IMR-90 (cell line): Measurements from ENCODE around the gene TDRD1. TPM values are rescaled to one million over a fixed set of nuclear protein-coding genes. Genes with fewer than 3 reads are reported as not detected.

ENCODE experiments used
- ATAC-seq: fragments of 200-7000 bp; cut with Tn5 transposase; 2 replicates; pipeline ENCODE4 v1.9.1; 2020; ENCODE audit warnings: low read depth, mild to moderate bottlenecking, moderate library complexity
- BruUV-seq: library from RNA; stranded (reverse); fragments of 400-500 nt; replicated peaks from 2 replicates; lab custom pipeline; 2021; lab: Mats Ljungman, UMichigan
- CTCF ChIA-PET: fragments of 300-600 bp; formaldehyde crosslinking; extraction: SDS; loops from one replicate; lab custom pipeline; 2021; ENCODE audit warnings: antibody characterized with exemption; lab: Yijun Ruan, JAX
- POLR2A ChIA-PET: fragments of 300-600 bp; sonication (Branson Sonifier 250); formaldehyde crosslinking; loops from one replicate; lab custom pipeline; 2022; ENCODE audit warnings: antibody characterized with exemption; ENCODE audit not compliant: unreplicated experiment; lab: Charles Lee
- DNase-seq: peaks from one replicate; pipeline ENCODE4 v3.0.0; 2013
- H2AFZ ChIP-seq: replicated peaks from 2 replicates; pipeline ENCODE3; 2013; ENCODE audit warnings: low read length, mild to moderate bottlenecking; ENCODE audit not compliant: poor library complexity
- H2AK5ac ChIP-seq: 2 replicates; pipeline ENCODE4 v1.6.1; 2013; ENCODE audit warnings: low read depth, low read length, inconsistent platforms
- H2AK9ac ChIP-seq: replicated peaks from 2 replicates; pipeline ENCODE3; 2013; ENCODE audit warnings: mild to moderate bottlenecking, low read depth, low read length, moderate library complexity; ENCODE audit not compliant: poor library complexity
- H2BK120ac ChIP-seq: 2 replicates; pipeline ENCODE4 v1.6.1; 2013; ENCODE audit warnings: low read depth, low read length, inconsistent platforms
- H2BK15ac ChIP-seq: 3 replicates; pipeline ENCODE4 v1.6.1; 2013; ENCODE audit warnings: low read depth, low read length, inconsistent platforms
- H2BK20ac ChIP-seq: 2 replicates; pipeline ENCODE4 v1.6.1; 2013; ENCODE audit warnings: low read depth, mild to moderate bottlenecking, inconsistent platforms, low read length, moderate library complexity
- H2BK5ac ChIP-seq: 2 replicates; pipeline ENCODE4 v1.6.1; 2013; ENCODE audit warnings: mild to moderate bottlenecking, low read depth, low read length, inconsistent platforms; ENCODE audit not compliant: poor library complexity, severe bottlenecking
- H3K14ac ChIP-seq: replicated peaks from 2 replicates; pipeline ENCODE4 v1.6.1; 2013; ENCODE audit warnings: low read depth, low read length, inconsistent platforms
- H3K18ac ChIP-seq: 2 replicates; pipeline ENCODE4 v1.6.1; 2013; ENCODE audit warnings: low read depth, low read length, control low read depth
- H3K23ac ChIP-seq: 2 replicates; pipeline ENCODE4 v1.6.1; 2013; ENCODE audit warnings: low read depth, low read length, inconsistent platforms
- H3K27ac ChIP-seq: 2 replicates; pipeline ENCODE4 v1.5.1; 2013; ENCODE audit warnings: mild to moderate bottlenecking, control low read depth, low read length; ENCODE audit not compliant: insufficient read depth
- H3K27me3 ChIP-seq: 2 replicates; pipeline ENCODE4 v1.6.1; 2013; ENCODE audit warnings: low read length; ENCODE audit not compliant: control insufficient read depth, insufficient read depth
- H3K36me3 ChIP-seq: 2 replicates; pipeline ENCODE4 v1.6.1; 2013; ENCODE audit warnings: low read length, mixed read lengths; ENCODE audit not compliant: control insufficient read depth, insufficient read depth
- H3K4ac ChIP-seq: 2 replicates; pipeline ENCODE4 v1.6.1; 2013; ENCODE audit warnings: low read depth, low read length, inconsistent platforms
- H3K4me1 ChIP-seq: 2 replicates; pipeline ENCODE4 v1.6.1; 2013; ENCODE audit warnings: low read length, mixed read lengths; ENCODE audit not compliant: control insufficient read depth, insufficient read depth
- H3K4me2 ChIP-seq: 2 replicates; pipeline ENCODE4 v1.6.1; 2013; ENCODE audit warnings: low read depth, mild to moderate bottlenecking, control low read depth, low read length, moderate library complexity
- H3K4me3 ChIP-seq: 2 replicates; pipeline ENCODE4 v1.5.1; 2013; ENCODE audit warnings: low read depth, mild to moderate bottlenecking, control low read depth, low read length, moderate library complexity; ENCODE audit not compliant: insufficient read depth
- H3K56ac ChIP-seq: 2 replicates; pipeline ENCODE4 v1.6.1; 2013; ENCODE audit warnings: low read length, inconsistent platforms; ENCODE audit not compliant: insufficient read depth; ENCODE audit errors: extremely low read depth
- H3K79me1 ChIP-seq, 2 experiments: 2 replicates each; pipeline ENCODE4 v1.6.1; 2013; ENCODE audit warnings: low read length in 2 of 2, inconsistent platforms in 1 of 2, low read depth in 1 of 2
- H3K9ac ChIP-seq: 2 replicates; pipeline ENCODE4 v1.6.1; 2013; ENCODE audit warnings: low read depth, low read length, control low read depth
- H3K9me1 ChIP-seq: 2 replicates; pipeline ENCODE4 v1.6.1; 2013; ENCODE audit warnings: low read length, inconsistent platforms; ENCODE audit not compliant: insufficient read depth
- H3K9me3 ChIP-seq: 2 replicates; pipeline ENCODE4 v1.6.1; 2013; ENCODE audit warnings: low read length; ENCODE audit not compliant: control insufficient read depth, insufficient read depth
- H4K20me1 ChIP-seq: 2 replicates; pipeline ENCODE4 v1.6.1; 2013; ENCODE audit warnings: low read length, inconsistent platforms; ENCODE audit not compliant: insufficient read depth
- H4K5ac ChIP-seq: 2 replicates; pipeline ENCODE4 v1.6.1; 2013; ENCODE audit warnings: mild to moderate bottlenecking, low read depth, low read length, control low read depth
- H4K8ac ChIP-seq, 2 experiments: 2 replicates each; pipeline ENCODE4 v1.6.1; 2013; ENCODE audit warnings: low read depth in 2 of 2, low read length in 2 of 2, control low read depth in 1 of 2, inconsistent platforms in 1 of 2
- H4K91ac ChIP-seq: 2 replicates; pipeline ENCODE4 v1.6.1; 2013; ENCODE audit warnings: low read depth, low read length, inconsistent platforms; ENCODE audit not compliant: insufficient read depth
- BHLHE40 ChIP-seq: fragments of 150-350 bp; IDR thresholded peaks from 2 replicates; pipeline ENCODE4 v1.6.1; 2016; ENCODE audit warnings: mild to moderate bottlenecking, low read depth, low read length
- CEBPB ChIP-seq: IDR thresholded peaks from 2 replicates; pipeline ENCODE4 v1.6.1; 2012; ENCODE audit warnings: low read depth, low read length, improper control_type of control experiment
- CHD1 ChIP-seq: IDR thresholded peaks from 2 replicates; pipeline ENCODE4 v1.6.1; 2012; ENCODE audit warnings: low read depth, low read length, improper control_type of control experiment
- FOS ChIP-seq: fragments of 150-350 bp; IDR thresholded peaks from 2 replicates; pipeline ENCODE4 v1.6.1; 2016; ENCODE audit warnings: low read depth, low read length
- MAFK ChIP-seq: IDR thresholded peaks from 2 replicates; pipeline ENCODE4 v1.6.1; 2012; ENCODE audit warnings: low read depth, low read length, improper control_type of control experiment
- MXI1 ChIP-seq: IDR thresholded peaks from 2 replicates; pipeline ENCODE4 v1.6.1; 2012; ENCODE audit warnings: low read depth, mild to moderate bottlenecking, low read length, moderate library complexity, borderline replicate concordance
- NFE2L2 ChIP-seq: fragments of 150-350 bp; IDR thresholded peaks from 2 replicates; pipeline ENCODE4 v1.6.1; 2016; ENCODE audit warnings: low read depth, mild to moderate bottlenecking, low read length
- POLR2A ChIP-seq: IDR thresholded peaks from 2 replicates; pipeline ENCODE4 v1.6.1; 2012; ENCODE audit warnings: mild to moderate bottlenecking, low read depth, low read length
- RAD21 ChIP-seq: IDR thresholded peaks from 2 replicates; pipeline ENCODE4 v1.6.1; 2012; ENCODE audit warnings: low read length, improper control_type of control experiment
- RCOR1 ChIP-seq: IDR thresholded peaks from 2 replicates; pipeline ENCODE4 v1.6.1; 2012; ENCODE audit warnings: mild to moderate bottlenecking, low read length, improper control_type of control experiment; ENCODE audit not compliant: insufficient replicate concordance
- RFX5 ChIP-seq: IDR thresholded peaks from 2 replicates; pipeline ENCODE4 v1.8.0; 2012; ENCODE audit warnings: low read depth, mild to moderate bottlenecking, low read length, moderate library complexity
- SMC3 ChIP-seq: fragments of 150-350 bp; IDR thresholded peaks from 2 replicates; pipeline ENCODE4 v1.6.1; 2016; ENCODE audit warnings: low read depth, mild to moderate bottlenecking, antibody characterized with exemption, low read length, moderate library complexity
- WGBS, 2 experiments: methylation state at CpG; one replicate each; pipeline versions ENCODE4 v1.1.5 to v1.1.7; 2013; ENCODE audit warnings: missing lambda C conversion rate in 2 of 2; ENCODE audit not compliant: insufficient read length in 1 of 2; ENCODE audit errors: extremely low coverage in 2 of 2; 5-methylcytosine and 5-hydroxymethylcytosine counted together
- dilution Hi-C: fragments of 300-500 bp; cut with HindIII; formaldehyde crosslinking; loops from one replicate; pipeline ENCODE4 v1.14.3; 2018; ENCODE audit warnings: low sequenced_read_pairs; ENCODE audit not compliant: unreplicated experiment
- in situ Hi-C: fragments of 300-500 bp; cut with MboI; formaldehyde crosslinking; loops from 3 replicates; pipeline ENCODE4 v1.14.3; 2019; ENCODE audit warnings: low sequenced_read_pairs, inconsistent platforms, mixed read lengths
- intact Hi-C: fragments of 100-400 bp; cut with micrococcal nuclease; formaldehyde crosslinking; loops from 2 replicates; pipeline ENCODE4 v1.10.0; 2022
- polyA plus RNA-seq, 3 experiments: library from polyadenylated mRNA; depleted of rRNA; stranded (reverse); fragments of >200 nt; gene quantifications; 2 replicates each; pipeline ENCODE4 v1.2.3, GENCODE V29; 2012; ENCODE audit warnings: low replicate concordance in 1 of 3
- total RNA-seq: library from RNA; depleted of rRNA; stranded (reverse); fragments of >200 nt; gene quantifications from 2 replicates; pipeline ENCODE4 v1.2.3, GENCODE V29; 2012
- TF ChIP-seq, protein P1 (sequence below): conservative IDR thresholded peaks from 2 replicates; pipeline ENCODE4 v1.5.1; 2012; ENCODE audit warnings: mild to moderate bottlenecking, low read depth, low read length, improper control_type of control experiment
- TF ChIP-seq, protein P2 (sequence below): fragments of 150-350 bp; IDR thresholded peaks from 2 replicates; pipeline ENCODE4 v1.6.1; 2016; ENCODE audit warnings: low read depth, mild to moderate bottlenecking, low read length, moderate library complexity, borderline replicate concordance

TDRD1 gene
- total and polyA plus RNA-seq, 2 of the 4 experiments (the other 2 are of a cell fraction), result not detected

DNA sequence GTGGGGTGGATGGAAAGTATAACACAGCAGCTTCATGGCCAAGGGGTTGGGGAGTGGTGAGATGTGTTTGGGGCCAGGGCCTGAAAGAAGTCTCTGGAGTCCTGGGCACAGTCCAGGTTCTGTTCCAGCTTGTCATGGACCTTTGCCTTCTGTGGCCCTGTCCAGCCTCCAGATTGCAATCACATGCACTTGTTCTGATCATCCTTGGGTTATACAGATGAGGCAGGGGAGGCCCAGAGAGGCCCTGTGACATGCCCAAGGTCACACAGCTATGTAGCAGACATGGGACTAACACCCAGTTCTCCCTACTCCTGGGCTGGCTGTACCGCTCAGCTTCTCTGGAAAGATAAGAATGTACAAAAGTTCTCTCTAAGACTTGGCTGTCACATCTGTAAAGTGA lies 71.6 kb downstream of the TDRD1 start:
- dilution Hi-C loops, result no loop called here

More for the DNA sequence above, 71.6 kb downstream of the TDRD1 start:
- H3K4me1 ChIP-seq, result no peaks in the 10 kb centered on the region
- H3K27ac ChIP-seq, result no peak overlapping the region
- no peak overlapping the region for H2BK20ac ChIP-seq
- H3K79me1 ChIP-seq, result no peaks in the 10 kb centered on the region
- ChIA-PET POLR2A (no interaction called here), CTCF (interaction anchor here (0.7 kb wide), 1 partner anchor 16 kb away, joined by 3 read pairs; no protein-coding TSS in a partner anchor)
- H2AK5ac ChIP-seq, result no peak overlapping the region
- no CpG with 5 or more reads among the region's 1 CpG for WGBS, 2 experiments
- H2AFZ ChIP-seq, result no peak overlapping the region
- H2BK15ac ChIP-seq, result no peak overlapping the region
- H3K9me3 ChIP-seq, result no peaks in the 10 kb centered on the region
- peaks cover 19% of the 10 kb centered on the region for H3K27me3 ChIP-seq
- H4K5ac ChIP-seq, result no peak overlapping the region
- H2AK9ac ChIP-seq, result no peak overlapping the region
- H2BK5ac ChIP-seq, result no peak overlapping the region
- H3K36me3 ChIP-seq, result no peaks in the 10 kb centered on the region
- no peak overlapping the region for H3K23ac ChIP-seq
- H3K56ac ChIP-seq, result no peak overlapping the region
- no peak overlapping the region for H3K4ac ChIP-seq
- no peak for DNase-seq
- no peak overlapping the region for H3K4me2 ChIP-seq
- no peak overlapping the region for H3K18ac ChIP-seq
- H3K9me1 ChIP-seq, result no peaks in the 10 kb centered on the region
- H4K8ac ChIP-seq, result no peak overlapping the region
- no TSS peak for BruUV-seq
- no peak overlapping the region for H2BK120ac ChIP-seq
- TF ChIP-seq RAD21 (no peak), SMC3 (no peak), CHD1 (no peak), BHLHE40 (no peak), RFX5 (no peak), NFE2L2 (no peak), FOS (no peak), CEBPB (no peak), POLR2A (no peak), MAFK (no peak), RCOR1 (no peak), MXI1 (no peak)
- TF ChIP-seq, protein P1, sequence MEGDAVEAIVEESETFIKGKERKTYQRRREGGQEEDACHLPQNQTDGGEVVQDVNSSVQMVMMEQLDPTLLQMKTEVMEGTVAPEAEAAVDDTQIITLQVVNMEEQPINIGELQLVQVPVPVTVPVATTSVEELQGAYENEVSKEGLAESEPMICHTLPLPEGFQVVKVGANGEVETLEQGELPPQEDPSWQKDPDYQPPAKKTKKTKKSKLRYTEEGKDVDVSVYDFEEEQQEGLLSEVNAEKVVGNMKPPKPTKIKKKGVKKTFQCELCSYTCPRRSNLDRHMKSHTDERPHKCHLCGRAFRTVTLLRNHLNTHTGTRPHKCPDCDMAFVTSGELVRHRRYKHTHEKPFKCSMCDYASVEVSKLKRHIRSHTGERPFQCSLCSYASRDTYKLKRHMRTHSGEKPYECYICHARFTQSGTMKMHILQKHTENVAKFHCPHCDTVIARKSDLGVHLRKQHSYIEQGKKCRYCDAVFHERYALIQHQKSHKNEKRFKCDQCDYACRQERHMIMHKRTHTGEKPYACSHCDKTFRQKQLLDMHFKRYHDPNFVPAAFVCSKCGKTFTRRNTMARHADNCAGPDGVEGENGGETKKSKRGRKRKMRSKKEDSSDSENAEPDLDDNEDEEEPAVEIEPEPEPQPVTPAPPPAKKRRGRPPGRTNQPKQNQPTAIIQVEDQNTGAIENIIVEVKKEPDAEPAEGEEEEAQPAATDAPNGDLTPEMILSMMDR, result no peak
- TF ChIP-seq, protein P2, sequence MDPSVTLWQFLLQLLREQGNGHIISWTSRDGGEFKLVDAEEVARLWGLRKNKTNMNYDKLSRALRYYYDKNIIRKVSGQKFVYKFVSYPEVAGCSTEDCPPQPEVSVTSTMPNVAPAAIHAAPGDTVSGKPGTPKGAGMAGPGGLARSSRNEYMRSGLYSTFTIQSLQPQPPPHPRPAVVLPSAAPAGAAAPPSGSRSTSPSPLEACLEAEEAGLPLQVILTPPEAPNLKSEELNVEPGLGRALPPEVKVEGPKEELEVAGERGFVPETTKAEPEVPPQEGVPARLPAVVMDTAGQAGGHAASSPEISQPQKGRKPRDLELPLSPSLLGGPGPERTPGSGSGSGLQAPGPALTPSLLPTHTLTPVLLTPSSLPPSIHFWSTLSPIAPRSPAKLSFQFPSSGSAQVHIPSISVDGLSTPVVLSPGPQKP, result no peak
- no peak overlapping the region for H3K14ac ChIP-seq
- intact Hi-C loops (no loop called here), in situ Hi-C loops (no loop called here)
- no peak for ATAC-seq
- H3K9ac ChIP-seq, result no peak overlapping the region
- no peak overlapping the region for H4K91ac ChIP-seq
- H3K4me3 ChIP-seq, result no peak overlapping the region
- H4K20me1 ChIP-seq, result no peaks in the 10 kb centered on the region
